ENCODE data around the gene HSD17B11. TPM values are rescaled to one million over a fixed set of nuclear protein-coding genes. Genes with fewer than 3 reads are reported as not detected.

The HSD17B11 gene
- polyA plus RNA-seq, 1 donor (not counting 4 experiments of a cell fraction or from before 2014, with no cell fraction given), result 8.5 TPM

DNA sequence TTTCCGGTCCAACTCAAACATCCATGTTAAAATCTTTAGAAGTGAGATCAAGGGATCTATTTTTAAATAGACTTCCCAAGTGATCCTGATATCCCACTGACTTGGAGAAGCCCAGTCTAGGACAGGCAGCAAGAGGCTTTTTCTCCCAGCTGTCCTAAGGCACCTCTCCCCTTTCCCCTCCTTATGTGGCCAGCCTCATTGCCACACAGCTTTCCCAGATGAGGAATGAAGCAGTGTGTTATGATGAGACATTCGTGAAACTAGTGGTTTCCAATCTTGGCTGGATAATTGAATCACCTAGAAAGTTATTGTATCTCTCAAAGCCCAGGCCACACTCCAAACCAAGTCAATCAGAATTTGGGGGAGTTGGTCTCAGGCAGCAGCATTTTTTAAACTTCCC lies 51.5 kb downstream of the HSD17B11 start:
- Histone ChIP-seq H3K79me2 (ENCODE audit: control insufficient read depth, insufficient read depth, low read length) (no peaks in the 10 kb centered on the region), H3K9me3 (ENCODE audit: control insufficient read depth, low read depth, low read length) (no peaks in the 10 kb centered on the region), H3K27me3 (ENCODE audit: control insufficient read depth, extremely low read depth, insufficient read depth, low read length) (no peaks in the 10 kb centered on the region), H2AFZ (ENCODE audit: control insufficient read depth, low read length) (no peak overlapping the region), H4K20me1 (ENCODE audit: control insufficient read depth, extremely low read depth, insufficient read depth, low read length) (no peaks in the 10 kb centered on the region), H3K27ac (ENCODE audit: control insufficient read depth, insufficient read depth, low read length) (no peak overlapping the region), H3K4me3 (ENCODE audit: control insufficient read depth in 2 of 3, extremely low read depth in 1 of 3, insufficient read depth in 2 of 3, low read depth in 1 of 3, low read length in 3 of 3) (no peak overlapping the region), H3K9ac (ENCODE audit: control insufficient read depth, extremely low read depth, insufficient read depth, low read length) (no peak overlapping the region), H3K36me3 (ENCODE audit: control insufficient read depth in 2 of 2, extremely low read depth in 1 of 2, insufficient read depth in 2 of 2, low read length in 2 of 2) (no peaks in the 10 kb centered on the region), H3K4me1 (ENCODE audit: control insufficient read depth, extremely low read depth, insufficient read depth, low read length) (no peaks in the 10 kb centered on the region), H3K4me2 (ENCODE audit: control insufficient read depth, extremely low read depth, insufficient read depth, low read depth, low read length) (no peak overlapping the region), H3K9me1 (ENCODE audit: control insufficient read depth, extremely low read depth, insufficient read depth, low read length) (no peaks in the 10 kb centered on the region)
- TF ChIP-seq, protein P1, sequence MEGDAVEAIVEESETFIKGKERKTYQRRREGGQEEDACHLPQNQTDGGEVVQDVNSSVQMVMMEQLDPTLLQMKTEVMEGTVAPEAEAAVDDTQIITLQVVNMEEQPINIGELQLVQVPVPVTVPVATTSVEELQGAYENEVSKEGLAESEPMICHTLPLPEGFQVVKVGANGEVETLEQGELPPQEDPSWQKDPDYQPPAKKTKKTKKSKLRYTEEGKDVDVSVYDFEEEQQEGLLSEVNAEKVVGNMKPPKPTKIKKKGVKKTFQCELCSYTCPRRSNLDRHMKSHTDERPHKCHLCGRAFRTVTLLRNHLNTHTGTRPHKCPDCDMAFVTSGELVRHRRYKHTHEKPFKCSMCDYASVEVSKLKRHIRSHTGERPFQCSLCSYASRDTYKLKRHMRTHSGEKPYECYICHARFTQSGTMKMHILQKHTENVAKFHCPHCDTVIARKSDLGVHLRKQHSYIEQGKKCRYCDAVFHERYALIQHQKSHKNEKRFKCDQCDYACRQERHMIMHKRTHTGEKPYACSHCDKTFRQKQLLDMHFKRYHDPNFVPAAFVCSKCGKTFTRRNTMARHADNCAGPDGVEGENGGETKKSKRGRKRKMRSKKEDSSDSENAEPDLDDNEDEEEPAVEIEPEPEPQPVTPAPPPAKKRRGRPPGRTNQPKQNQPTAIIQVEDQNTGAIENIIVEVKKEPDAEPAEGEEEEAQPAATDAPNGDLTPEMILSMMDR (optimal IDR thresholded peaks at IDR 0.05 in 1 of 3, IDR thresholded peaks at IDR 0.05 in 1 of 3, conservative IDR thresholded peaks at IDR 0.05 in 1 of 3; ENCODE audit: extremely low read depth in 1 of 3, insufficient read depth in 2 of 3, low read length in 3 of 3), result no peak
- TF ChIP-seq EZH2 (IDR thresholded peaks at IDR 0.05; ENCODE audit: low read length), result no peak
- FAIRE-seq (no peak), DNase-seq (ENCODE audit: low read depth, low spot score) (no peak)
- dilution Hi-C loops (cut with MboI; ENCODE audit: extremely low pct_ligation_motif_present, low sequenced_read_pairs), result no loop called here

DNA sequence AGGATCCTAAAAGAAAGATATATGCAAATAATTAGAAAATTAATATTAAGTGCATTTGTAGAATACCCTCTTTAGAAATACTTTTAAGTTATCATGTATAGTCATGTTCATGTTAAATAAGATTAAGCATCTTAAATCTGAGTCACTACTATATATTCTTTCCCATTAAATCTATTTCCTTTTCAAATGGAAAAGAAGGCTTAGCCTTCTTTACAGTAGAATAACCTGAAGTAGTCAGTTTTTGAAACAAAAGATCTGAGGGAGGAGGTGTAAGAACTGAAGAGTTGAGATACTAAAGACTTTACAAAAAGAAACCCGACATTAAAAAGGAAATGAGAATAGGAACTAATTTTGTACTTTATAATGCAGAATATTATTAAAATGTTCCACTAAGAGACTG lies 53.6 kb downstream of the HSD17B11 start:
- Histone ChIP-seq H4K20me1 (ENCODE audit: control insufficient read depth, extremely low read depth, insufficient read depth, low read length) (no peaks in the 10 kb centered on the region), H3K4me3 (ENCODE audit: control insufficient read depth in 2 of 3, extremely low read depth in 1 of 3, insufficient read depth in 2 of 3, low read depth in 1 of 3, low read length in 3 of 3) (no peak overlapping the region), H3K4me1 (ENCODE audit: control insufficient read depth, extremely low read depth, insufficient read depth, low read length) (no peaks in the 10 kb centered on the region), H3K9me1 (ENCODE audit: control insufficient read depth, extremely low read depth, insufficient read depth, low read length) (no peaks in the 10 kb centered on the region), H3K9me3 (ENCODE audit: control insufficient read depth, low read depth, low read length) (peaks cover 2% of the 10 kb centered on the region), H3K4me2 (ENCODE audit: control insufficient read depth, extremely low read depth, insufficient read depth, low read depth, low read length) (no peak overlapping the region), H3K9ac (ENCODE audit: control insufficient read depth, extremely low read depth, insufficient read depth, low read length) (no peak overlapping the region), H3K27ac (ENCODE audit: control insufficient read depth, insufficient read depth, low read length) (no peak overlapping the region), H3K36me3 (ENCODE audit: control insufficient read depth in 2 of 2, extremely low read depth in 1 of 2, insufficient read depth in 2 of 2, low read length in 2 of 2) (no peaks in the 10 kb centered on the region), H3K79me2 (ENCODE audit: control insufficient read depth, insufficient read depth, low read length) (no peaks in the 10 kb centered on the region), H3K27me3 (ENCODE audit: control insufficient read depth, extremely low read depth, insufficient read depth, low read length) (no peaks in the 10 kb centered on the region), H2AFZ (ENCODE audit: control insufficient read depth, low read length) (no peak overlapping the region)
- dilution Hi-C loops (cut with MboI; ENCODE audit: extremely low pct_ligation_motif_present, low sequenced_read_pairs), result no loop called here
- DNase-seq (ENCODE audit: low read depth, low spot score), result no peak
- TF ChIP-seq EZH2 (IDR thresholded peaks at IDR 0.05; ENCODE audit: low read length), result no peak
- TF ChIP-seq, protein P1 (optimal IDR thresholded peaks at IDR 0.05 in 1 of 3, IDR thresholded peaks at IDR 0.05 in 1 of 3, conservative IDR thresholded peaks at IDR 0.05 in 1 of 3; ENCODE audit: extremely low read depth in 1 of 3, insufficient read depth in 2 of 3, low read length in 3 of 3), result no peak
- no peak for FAIRE-seq
